Activated CD8-positive, alpha-beta memory T cell treated with anti-CD3 and anti-CD28 coated beads for 36 hours (primary cell): ENCODE results near the gene SLC25A13. TPM values are rescaled to one million over a fixed set of nuclear protein-coding genes. Genes with fewer than 3 reads are reported as not detected.
"Not testable (repeated sequence)": the region's sequence is repeated elsewhere in the genome, so short reads cannot be mapped to it uniquely, and the experiment has no call there.

Source experiments
- CTCF ChIA-PET: fragments of 350-600 bp; sonication (Branson Sonifier 250); formaldehyde crosslinking; loops from one replicate; lab custom pipeline; 2021; ENCODE audit warnings: antibody characterized with exemption; lab: Charles Lee
- POLR2A ChIA-PET: fragments of 350-600 bp; sonication (Branson Sonifier 250); formaldehyde crosslinking; loops from one replicate; lab custom pipeline; 2021; ENCODE audit warnings: antibody characterized with exemption; lab: Charles Lee
- total RNA-seq, 2 experiments: library from RNA; stranded (reverse); gene quantifications; one replicate each; pipeline ENCODE4 v1.2.3, GENCODE V29; 2021

SLC25A13 gene
- total RNA-seq, 2 experiments from 2014 or later = 10.9 to 12.9 TPM

DNA sequence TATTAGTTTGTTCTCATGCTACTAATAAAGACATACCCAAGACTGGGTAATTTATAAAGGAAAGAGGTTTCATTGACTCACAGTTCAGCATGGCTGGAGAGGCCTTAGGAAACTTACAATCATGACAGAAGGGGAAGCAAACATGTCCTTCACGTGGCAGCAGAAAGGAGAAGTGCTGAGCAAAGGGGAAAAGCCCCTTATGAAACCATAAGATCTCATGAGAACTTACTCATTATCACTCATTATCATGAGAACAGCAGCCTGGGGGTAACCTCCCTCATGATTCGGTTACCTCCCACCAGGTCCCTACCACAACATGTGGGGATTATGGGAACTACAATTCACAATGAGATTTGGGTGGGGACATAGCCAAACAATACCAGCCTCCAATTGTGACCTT, 4.9 kb upstream of the SLC25A13 start:
- POLR2A ChIA-PET = not testable (repeated sequence)

DNA sequence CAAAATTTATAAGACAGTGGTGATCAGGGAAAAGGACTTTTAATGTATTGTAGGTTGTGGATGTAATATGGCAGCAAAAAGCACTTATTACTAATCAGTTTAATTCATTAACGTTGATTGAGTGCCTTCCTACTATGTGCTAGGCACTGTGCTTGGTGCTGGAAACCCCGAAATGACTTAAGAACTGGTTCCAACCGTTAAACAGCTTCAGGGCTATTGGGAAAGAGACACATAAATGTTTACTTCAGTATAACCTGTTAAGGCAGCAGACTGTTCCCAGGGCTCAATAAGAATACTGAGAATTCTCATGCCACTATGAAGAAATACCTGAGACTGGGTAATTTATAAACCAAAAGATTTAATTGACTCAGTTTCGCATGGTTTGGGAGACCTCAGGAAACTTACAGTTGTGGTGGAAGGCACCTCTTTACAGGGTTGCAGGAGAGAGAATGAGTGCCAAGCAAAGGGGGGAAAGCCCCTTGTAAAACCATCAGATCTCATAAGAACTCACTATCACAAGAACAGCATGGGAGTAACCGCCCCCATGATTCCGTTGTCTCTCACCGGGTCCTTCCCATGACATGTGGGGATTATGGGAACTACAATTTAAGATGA, 1.1 kb upstream of the SLC25A13 start:
- POLR2A ChIA-PET = no interaction called here
- CTCF ChIA-PET = no interaction called here

More for the DNA sequence above, 4.9 kb upstream of the SLC25A13 start:
- CTCF ChIA-PET = not testable (repeated sequence)

DNA sequence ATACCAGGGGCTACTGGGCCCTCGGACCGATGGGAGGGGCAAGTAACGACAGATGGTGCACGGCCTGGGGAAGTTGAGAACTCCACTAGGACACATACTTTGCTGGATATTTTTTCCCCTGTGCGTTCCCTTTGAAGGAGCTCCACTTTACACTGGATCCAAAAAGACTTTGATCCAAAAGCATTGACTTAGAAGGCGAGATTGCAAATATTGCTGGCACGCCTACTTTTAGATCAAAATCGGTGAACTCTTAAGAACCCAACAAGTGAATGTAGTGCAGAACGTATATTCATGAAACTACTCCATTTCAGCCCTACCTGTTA, 436 bp upstream of the SLC25A13 start:
- POLR2A ChIA-PET = no interaction called here

DNA sequence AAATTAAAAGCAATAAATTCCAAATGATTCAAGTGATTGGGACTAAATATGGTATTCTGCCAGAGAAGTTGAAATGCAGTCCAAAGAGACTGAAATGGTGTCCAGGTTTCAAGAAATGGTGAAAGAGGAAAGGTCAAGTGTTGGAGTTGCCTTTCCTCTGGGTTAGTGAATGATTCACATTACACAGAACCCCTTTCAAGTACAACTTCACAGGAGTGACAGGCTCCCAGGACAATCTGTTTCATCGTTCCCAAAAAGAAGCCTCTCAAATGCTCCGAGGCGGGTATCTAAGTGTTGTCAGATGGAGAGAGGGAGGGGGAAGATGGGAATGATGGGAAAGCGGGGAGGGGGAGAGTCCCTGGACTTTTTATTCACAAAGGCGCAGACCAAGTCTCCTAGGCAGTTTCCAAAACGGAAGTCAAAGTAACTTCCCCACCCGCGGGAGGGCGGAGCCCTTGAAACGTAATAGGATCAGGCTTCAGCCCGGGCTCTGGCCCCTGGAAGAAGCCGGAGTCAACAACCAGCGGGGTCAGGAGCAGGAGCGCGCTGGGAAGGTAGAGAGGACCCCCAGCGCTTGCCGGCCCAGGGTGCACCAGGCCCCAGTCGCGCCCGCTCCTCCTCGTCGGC, 754 bp downstream of the SLC25A13 start:
- POLR2A ChIA-PET = no interaction called here
- CTCF ChIA-PET = no interaction called here

More for the DNA sequence above, 436 bp upstream of the SLC25A13 start:
- CTCF ChIA-PET = no interaction called here

DNA sequence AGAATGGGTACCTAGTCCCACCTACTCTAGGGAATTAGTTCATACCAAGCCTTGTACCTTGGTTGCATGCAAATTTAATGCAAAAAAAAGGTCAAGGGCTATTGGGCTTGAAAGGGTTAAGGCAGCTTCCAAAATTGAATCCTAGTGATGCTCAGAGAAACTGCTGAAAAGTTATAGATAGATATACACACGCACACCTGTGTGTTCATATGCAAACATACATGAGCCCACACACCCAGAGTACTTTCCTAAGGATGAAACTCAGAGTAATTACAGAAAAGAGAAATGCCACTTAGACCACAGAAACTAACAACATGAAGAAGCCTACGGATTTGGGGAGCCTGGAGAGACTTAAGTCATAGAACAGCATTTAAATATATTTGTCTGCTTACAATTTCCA, 1.5 kb downstream of the SLC25A13 start:
- ChIA-PET POLR2A (no interaction called here), CTCF (no interaction called here)

DNA sequence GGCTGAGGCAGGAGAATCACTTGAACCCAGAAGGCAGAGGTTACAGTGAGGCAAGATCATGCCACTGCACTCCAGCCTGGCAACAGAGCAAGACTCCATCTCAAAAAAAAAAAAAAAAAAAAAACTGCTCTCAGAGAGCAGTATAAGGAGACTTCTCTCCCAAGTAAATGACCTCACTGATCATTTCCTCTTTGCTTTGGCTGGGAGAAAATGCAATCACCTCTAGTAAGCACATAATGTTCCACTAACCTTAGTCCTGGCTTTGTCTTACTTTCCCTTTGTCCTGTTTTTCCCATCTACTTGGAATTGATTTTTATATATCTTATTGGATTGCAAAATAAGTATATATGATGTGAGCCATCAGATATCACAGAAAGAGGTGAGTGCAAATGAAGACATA, 2.5 kb downstream of the SLC25A13 start:
- ChIA-PET POLR2A (no interaction called here), CTCF (no interaction called here)

DNA sequence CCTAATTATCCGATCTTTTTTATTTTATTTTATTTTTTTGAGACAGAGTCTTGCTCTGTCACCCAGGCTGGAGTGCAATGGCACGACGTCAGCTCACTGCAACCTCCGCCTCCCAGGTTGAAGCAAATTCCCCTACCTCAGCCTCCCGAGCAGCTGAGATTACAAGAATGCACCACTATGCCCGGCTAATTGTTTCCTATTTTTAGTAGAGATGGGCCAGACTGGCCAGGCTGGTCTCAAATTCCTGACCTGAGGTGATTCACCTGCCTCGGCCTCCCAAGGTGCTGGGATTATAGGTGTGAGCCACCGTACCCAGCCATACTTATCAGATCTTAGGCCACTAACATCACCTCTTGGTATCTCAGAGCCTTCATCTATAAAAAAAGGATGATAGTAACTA, 4.9 kb downstream of the SLC25A13 start:
- ChIA-PET POLR2A (no interaction called here), CTCF (no interaction called here)

DNA sequence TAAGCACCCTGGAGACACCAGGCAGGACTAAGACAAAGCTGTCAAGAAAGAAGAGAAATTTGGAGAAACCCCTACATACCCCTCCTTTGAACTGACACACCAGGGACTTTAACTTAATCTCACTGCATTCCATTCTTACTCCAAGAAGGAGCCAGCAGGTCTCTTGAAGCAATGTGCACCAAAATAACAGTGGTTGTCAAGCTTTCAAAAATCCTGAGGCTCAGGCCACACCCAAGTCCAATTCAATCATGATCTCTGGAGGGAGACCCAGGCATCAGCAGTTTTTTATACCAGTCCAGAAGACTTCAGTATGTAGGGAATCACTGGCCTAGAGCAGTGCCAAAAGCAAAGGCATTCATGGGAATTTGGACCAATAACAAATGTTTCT, 6.8 kb downstream of the SLC25A13 start:
- ChIA-PET CTCF (no interaction called here), POLR2A (no interaction called here)

DNA sequence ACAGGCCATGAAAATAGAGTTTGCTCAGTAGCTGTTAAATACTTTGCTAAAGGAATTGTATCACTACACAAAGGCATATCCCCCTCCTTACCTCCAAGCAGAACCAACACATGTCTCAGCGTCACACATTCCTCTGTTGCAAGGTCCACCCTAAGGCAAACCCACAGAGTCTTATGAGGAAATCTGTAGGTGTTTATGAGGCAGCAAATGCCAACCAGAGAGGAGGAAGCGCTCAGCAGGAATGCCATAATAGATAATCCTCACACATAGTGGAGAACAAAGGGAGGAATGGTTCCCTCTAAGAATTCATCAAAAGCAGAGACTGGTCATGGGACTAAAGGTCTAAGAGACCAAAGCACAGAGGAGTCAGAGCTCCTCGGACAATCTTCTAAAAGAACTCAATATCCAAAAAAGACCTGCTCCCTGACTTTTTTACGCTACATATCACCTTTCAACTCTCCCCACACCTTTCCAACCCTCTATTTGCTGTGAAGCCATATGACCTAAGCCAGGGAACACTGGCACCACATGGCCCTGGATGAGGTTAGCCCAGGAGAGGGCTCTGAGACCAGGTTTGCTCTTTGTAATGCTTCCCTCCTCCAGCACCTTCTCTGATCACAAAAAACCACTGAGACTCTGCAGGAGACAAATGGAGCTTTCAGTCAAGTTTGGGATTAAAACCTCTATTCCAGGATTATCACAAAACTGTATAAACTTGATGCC, 7.3 kb downstream of the SLC25A13 start:
- CTCF ChIA-PET = no interaction called here
- POLR2A ChIA-PET = no interaction called here

DNA sequence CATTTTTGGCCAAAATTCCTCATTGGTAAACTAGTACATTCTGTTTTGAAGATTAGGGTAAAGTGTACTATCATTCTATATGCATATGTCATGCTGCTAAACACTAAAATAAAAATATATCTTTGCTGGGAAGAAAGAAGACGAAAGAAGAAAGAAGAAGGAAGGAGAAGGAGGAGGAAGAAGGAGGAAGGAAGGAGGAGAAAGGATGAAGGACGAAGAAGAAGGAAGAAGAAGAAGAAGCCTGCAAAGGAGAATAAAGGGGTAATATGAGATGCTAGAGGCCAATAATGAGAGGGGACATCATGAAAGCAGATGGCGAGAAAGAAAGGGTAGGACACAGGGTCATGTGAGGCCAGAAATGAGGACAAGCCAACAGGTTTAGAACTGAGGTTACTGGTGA, 8.0 kb downstream of the SLC25A13 start:
- POLR2A ChIA-PET = no interaction called here
- CTCF ChIA-PET = no interaction called here

DNA sequence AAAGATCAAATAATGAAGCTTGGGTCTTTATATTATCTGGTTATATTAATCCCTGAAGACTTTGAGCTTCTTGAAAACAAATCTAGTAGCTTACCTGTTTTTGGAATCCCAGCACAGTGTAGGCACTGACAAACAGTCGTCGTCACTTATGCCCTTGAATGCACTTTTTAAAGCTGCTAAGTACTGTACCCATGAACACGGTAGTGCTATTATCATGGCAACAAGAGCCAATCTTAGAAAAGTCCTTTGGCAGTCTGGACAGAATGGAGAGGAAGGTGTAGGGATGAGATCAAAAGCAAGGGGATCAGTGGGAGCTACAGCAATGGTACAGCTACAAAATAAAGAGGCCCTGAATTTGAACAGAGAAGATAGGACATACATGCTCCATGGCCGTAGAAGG, 9.4 kb downstream of the SLC25A13 start:
- ChIA-PET CTCF (no interaction called here), POLR2A (no interaction called here)

DNA sequence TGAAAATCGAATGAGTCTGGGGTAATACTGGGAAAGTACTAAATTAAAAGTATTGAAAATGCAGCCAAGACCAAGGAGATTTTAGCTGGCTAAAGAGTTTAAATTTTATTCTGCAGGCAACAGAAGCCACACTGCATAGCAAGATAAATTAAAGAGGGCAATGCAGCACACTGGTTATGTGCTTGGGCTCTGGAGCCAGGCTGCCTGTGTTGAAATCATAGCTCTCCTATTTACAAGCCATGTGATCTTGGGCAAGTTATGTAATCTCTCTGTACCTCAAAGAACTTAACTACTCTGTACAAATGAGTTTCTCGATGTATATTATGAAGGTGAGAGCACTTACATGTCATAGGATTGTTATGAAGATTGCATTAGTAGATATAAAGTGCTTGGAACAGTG, 9.9 kb downstream of the SLC25A13 start:
- POLR2A ChIA-PET = no interaction called here
- CTCF ChIA-PET = no interaction called here

DNA sequence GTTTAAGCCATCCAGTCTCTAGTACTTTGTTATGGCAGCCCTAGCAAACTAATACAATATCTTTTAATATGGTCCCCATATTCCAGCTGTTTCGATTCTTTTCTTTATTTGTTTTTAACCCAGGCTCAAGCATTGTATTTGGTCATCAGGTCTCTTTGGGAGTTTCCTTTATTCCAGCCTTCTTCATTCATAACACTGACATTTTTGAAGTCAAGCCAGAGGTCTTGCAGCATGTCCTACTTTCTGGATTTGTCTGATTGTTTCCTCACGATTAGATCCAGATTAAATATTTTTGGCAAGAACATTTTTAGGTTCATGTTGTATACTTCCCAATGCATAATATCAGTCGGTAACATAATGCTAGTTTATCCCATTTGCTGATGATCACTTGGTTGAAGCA, 11.8 kb downstream of the SLC25A13 start:
- CTCF ChIA-PET = no interaction called here
- POLR2A ChIA-PET = no interaction called here

DNA sequence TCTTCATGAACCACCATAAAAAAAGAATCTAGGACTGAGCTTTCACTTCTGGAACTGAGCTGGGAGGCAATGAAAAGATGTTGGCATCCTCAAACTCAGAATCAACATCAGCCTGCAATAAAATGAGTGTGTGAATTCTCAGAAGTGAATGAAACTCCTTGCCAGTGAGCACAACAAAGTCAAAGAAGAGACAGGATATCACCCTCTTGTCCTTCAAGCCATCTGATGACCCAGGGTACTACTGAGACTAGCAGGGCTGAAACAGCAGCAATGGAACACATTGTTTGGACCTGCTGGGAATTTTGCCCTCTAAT, 13.0 kb downstream of the SLC25A13 start:
- ChIA-PET POLR2A (no interaction called here), CTCF (no interaction called here)

DNA sequence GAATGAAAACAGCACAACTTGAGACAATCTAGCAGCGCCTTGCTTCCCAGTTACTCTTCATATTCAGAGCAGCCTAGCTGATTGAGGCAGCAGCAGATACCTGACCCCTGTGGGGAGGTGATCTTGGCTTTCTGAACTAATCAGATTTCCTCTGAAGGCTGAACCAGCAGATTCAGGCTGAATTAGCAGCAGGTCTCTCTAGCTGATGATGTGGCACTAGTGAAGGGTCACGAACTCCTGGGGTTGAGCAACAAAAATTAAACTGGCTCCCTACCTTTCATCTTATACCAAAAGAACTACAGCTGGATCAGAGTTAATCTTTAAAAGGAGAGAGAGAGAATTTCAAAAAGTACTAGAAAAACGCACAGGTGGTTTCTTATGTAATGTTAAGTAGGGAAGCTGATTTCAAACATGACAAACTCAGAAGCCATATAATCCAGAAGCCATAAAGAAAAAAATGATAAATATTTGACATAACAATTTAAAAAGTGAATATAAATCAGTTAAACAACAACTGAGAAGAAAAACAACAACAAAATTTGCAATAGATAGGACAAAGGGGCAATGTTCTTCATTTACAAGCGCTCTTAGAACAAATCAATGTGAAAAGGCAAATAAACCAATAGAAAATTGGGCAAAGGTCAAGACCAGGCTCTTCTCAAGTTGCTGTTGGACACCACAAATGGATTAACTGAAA, 13.5 kb downstream of the SLC25A13 start:
- CTCF ChIA-PET = no interaction called here
- POLR2A ChIA-PET = no interaction called here

DNA sequence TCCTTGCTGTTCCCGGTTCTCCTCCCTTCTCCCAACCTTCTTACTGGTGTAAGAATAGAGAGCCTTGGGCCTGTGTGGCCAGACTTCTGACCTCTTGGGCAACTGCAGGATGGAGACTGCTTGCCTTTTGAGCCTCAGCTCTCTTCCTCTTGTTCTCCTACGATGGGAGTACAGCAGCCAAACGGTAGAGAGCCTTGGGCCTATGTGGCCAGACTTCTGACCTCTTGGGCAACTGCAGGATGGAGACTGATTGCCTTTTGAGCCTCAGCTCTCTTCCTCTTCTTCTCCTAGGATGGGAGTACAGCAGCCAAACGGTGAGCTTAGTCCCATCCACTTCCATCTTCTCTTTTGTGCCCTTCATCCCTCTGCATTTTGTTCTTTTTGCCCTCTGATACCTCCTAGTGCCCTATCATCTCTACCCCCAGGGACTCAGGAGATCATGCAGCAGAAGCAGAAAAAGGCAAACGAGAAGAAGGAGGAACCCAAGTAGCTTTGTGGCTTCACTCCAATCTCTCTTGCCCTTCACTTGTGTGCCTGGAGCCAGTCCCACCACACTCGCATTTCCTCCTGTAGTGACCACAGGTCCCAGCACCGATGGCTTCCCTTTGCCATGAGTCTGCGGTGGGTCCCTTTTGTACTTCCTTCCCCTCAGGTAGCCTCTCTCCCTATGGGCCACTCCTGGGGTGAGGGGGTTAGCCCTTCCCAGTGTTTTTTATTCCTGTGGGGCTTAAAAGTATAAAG, 15.3 kb downstream of the SLC25A13 start:
- POLR2A ChIA-PET = no interaction called here

DNA sequence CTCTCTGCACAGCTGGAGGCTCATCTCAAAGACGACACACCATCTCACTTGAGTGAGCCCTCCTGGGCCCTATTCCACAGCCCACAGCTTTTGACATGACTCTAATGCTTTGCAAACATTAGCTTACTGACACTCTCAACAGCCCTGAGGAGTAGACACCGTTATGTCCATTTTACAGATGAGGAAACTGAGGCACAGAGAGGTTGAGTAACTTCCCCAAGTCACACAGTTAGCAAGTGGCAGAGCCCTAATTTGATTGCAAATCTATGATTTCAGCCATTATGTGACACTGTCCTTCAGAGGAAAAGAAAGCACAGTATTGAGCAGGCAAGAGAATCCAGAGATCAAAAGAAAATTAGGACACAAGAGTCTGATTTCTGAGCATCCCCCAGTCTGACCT, 16.0 kb downstream of the SLC25A13 start:
- ChIA-PET POLR2A (interaction anchor here (1.0 kb wide), 1 partner anchor 532 kb away, joined by 3 read pairs; no protein-coding TSS in a partner anchor), CTCF (interaction anchor here (0.7 to 1.3 kb wide), 2 partner anchors 9 to 19 kb away, joined by 3 to 4 read pairs; no protein-coding TSS in a partner anchor)

More for the DNA sequence above, 15.3 kb downstream of the SLC25A13 start:
- CTCF ChIA-PET = interaction anchor here (0.7 to 1.3 kb wide), 2 partner anchors 9 to 20 kb away, joined by 3 to 4 read pairs; no protein-coding TSS in a partner anchor

DNA sequence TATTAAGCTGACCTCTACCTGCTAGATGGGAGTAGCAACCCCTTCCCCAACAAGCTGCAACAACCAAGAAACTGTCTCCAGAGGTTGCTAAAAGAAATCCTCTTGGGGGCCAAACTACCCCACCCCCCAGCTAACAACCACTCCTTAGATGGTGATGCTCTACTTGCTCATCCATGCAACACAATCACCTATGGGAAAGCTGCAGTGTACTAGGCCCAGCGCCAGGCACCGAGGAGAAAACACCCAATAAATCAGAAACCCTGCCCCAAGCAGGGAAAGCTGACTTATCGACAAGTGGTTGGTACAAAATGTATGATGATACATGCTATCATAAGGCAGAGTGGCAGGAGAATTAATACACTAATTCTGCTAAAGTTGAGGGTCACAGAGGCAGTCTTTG, 17.3 kb downstream of the SLC25A13 start:
- ChIA-PET CTCF (no interaction called here), POLR2A (no interaction called here)

DNA sequence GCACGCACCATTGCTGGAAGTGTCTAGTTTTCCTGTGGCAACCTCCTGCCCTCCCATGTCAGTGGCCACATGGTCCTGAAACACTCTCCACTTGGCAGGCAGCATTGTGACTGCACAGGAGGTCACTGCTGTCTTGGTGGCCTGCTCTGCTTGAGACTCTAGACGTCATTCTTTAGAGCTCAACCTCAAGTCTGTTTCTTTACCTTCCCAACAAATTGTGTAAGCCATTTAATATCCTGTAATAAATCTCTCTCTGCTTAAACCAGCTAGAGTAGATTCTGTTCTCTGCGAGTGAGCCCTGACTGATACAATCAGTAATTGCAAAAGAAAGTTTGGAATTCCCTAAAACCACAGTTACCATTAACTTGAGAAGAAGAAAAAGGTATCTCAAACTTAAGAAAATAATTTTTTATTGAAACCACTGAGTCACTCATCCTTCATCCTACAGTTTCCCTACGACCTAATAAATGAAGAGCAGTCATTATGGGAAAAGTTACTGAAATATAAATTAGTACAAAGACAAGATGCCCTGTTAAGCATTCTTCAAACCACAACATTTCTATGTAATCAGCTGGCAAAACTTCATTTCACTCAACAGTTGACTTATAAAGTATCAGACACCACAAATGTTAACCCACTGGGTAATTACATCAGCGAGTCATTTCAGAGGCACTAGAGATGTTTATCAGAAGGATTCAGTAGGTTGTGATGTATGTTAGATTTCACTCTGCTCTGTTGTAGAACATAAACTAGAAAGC, 18.0 kb downstream of the SLC25A13 start:
- ChIA-PET CTCF (no interaction called here), POLR2A (no interaction called here)
